ENCODE results near the gene DPT. TPM values are rescaled to one million over a fixed set of nuclear protein-coding genes. Genes with fewer than 3 reads are reported as not detected.

Gene DPT
- total and polyA plus RNA-seq, 2 of the 4 experiments (the other 2 are of a cell fraction): not detected

DNA sequence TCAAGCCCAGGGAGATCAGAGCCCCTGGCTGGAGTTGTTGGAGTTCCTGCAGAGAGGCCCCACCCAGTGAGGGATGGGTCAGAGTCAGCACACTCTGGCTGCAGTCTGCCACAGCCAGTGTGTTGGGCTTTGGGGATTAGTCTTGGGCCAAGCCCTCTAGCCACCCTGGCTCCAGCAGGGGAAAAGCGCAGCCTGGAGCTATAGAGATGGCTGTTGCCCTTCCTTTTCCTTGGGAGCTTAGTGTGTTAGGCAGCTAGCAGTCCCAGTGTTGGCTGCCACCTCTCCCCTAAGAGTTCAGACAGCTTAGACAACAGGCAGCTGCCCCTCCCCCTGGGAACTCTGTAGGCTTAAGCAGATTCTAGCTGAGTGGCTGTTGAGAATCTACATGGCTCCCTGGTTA is 45.1 kb downstream of the DPT start:
- no peak overlapping the region for H3K4me2 ChIP-seq (ENCODE audit: low read depth, low read length)

More for the DNA sequence above, 45.1 kb downstream of the DPT start:
- H2BK15ac ChIP-seq (ENCODE audit: low read depth, low read length): no peak overlapping the region
- ATAC-seq (ENCODE audit: low read depth): no peak
- no TSS peak for BruUV-seq (replicated peaks)
- H3K18ac ChIP-seq (ENCODE audit: low read depth, low read length): no peak overlapping the region
- no peak overlapping the region for H3K14ac ChIP-seq (replicated peaks; ENCODE audit: low read depth, low read length)
- no peak overlapping the region for H4K91ac ChIP-seq (ENCODE audit: insufficient read depth, low read depth, low read length)
- no peak overlapping the region for H3K27ac ChIP-seq (ENCODE audit: insufficient read depth, low read length)
- no peaks in the 10 kb centered on the region for H3K9me1 ChIP-seq (ENCODE audit: insufficient read depth, low read length)
- H4K8ac ChIP-seq (ENCODE audit: low read depth in 2 of 2, low read length in 2 of 2): no peak overlapping the region
- intact Hi-C loops (cut with micrococcal nuclease) (no loop called here), in situ Hi-C loops (cut with MboI; ENCODE audit: low sequenced_read_pairs) (no loop called here), dilution Hi-C loops (cut with HindIII; ENCODE audit: low sequenced_read_pairs, unreplicated experiment) (no loop called here)
- H2BK5ac ChIP-seq (ENCODE audit: low read depth, low read length, poor library complexity, severe bottlenecking): no peak overlapping the region
- H3K56ac ChIP-seq (ENCODE audit: extremely low read depth, insufficient read depth, low read length): no peak overlapping the region
- H3K36me3 ChIP-seq (ENCODE audit: control insufficient read depth, insufficient read depth, low read length): no peaks in the 10 kb centered on the region
- H3K4ac ChIP-seq (ENCODE audit: low read depth, low read length): no peak overlapping the region
- H3K4me3 ChIP-seq (ENCODE audit: insufficient read depth, low read depth, low read length): no peak overlapping the region
- no CpG with 5 or more reads among the region's 1 CpG for WGBS, 2 experiments (ENCODE audit: extremely low coverage in 2 of 2, insufficient read length in 1 of 2)
- no peaks in the 10 kb centered on the region for H4K20me1 ChIP-seq (ENCODE audit: insufficient read depth, low read length)
- TF ChIP-seq RAD21 (IDR thresholded peaks at IDR 0.05; ENCODE audit: low read length): no peak
- no peak for TF ChIP-seq CTCF (conservative IDR thresholded peaks at IDR 0.05; ENCODE audit: low read depth, low read length)
- no peak for TF ChIP-seq FOS (IDR thresholded peaks at IDR 0.05; ENCODE audit: low read depth, low read length)
- TF ChIP-seq NFE2L2 (IDR thresholded peaks at IDR 0.05; ENCODE audit: low read depth, low read length): no peak
- no peak for TF ChIP-seq RCOR1 (IDR thresholded peaks at IDR 0.05; ENCODE audit: insufficient replicate concordance, low read length)
- TF ChIP-seq RFX5 (IDR thresholded peaks at IDR 0.05; ENCODE audit: low read depth, low read length): no peak
- TF ChIP-seq ELK1 (IDR thresholded peaks at IDR 0.05; ENCODE audit: borderline replicate concordance, low read depth, low read length): no peak
- TF ChIP-seq POLR2A (IDR thresholded peaks at IDR 0.05; ENCODE audit: low read depth, low read length): no peak
- TF ChIP-seq CEBPB (IDR thresholded peaks at IDR 0.05; ENCODE audit: low read depth, low read length): no peak
- TF ChIP-seq CHD1 (IDR thresholded peaks at IDR 0.05; ENCODE audit: low read depth, low read length): no peak
- no peak for TF ChIP-seq MAZ (IDR thresholded peaks at IDR 0.05; ENCODE audit: borderline replicate concordance, low read depth, low read length)
- TF ChIP-seq USF2 (IDR thresholded peaks at IDR 0.05; ENCODE audit: low read depth, low read length): no peak
- TF ChIP-seq MXI1 (IDR thresholded peaks at IDR 0.05; ENCODE audit: borderline replicate concordance, low read depth, low read length): no peak
- no peak overlapping the region for H4K5ac ChIP-seq (ENCODE audit: low read depth, low read length)
- no peak overlapping the region for H3K23ac ChIP-seq (ENCODE audit: low read depth, low read length)
- H3K27me3 ChIP-seq (ENCODE audit: control insufficient read depth, insufficient read depth, low read length): no peaks in the 10 kb centered on the region
- H3K9me3 ChIP-seq (ENCODE audit: control insufficient read depth, insufficient read depth, low read length): no peaks in the 10 kb centered on the region
- no peak overlapping the region for H3K9ac ChIP-seq (ENCODE audit: low read depth, low read length)
- H2AK9ac ChIP-seq (replicated peaks; ENCODE audit: low read depth, low read length, poor library complexity): no peak overlapping the region
- no peak overlapping the region for H2AFZ ChIP-seq (replicated peaks; ENCODE audit: low read length, poor library complexity)
- no peak overlapping the region for H2AK5ac ChIP-seq (ENCODE audit: low read depth, low read length)
- ChIA-PET POLR2A (ENCODE audit: unreplicated experiment) (no interaction called here), CTCF (no interaction called here)
- no peak overlapping the region for H2BK20ac ChIP-seq (ENCODE audit: low read depth, low read length)
- H2BK120ac ChIP-seq (ENCODE audit: low read depth, low read length): no peak overlapping the region
- no peaks in the 10 kb centered on the region for H3K79me1 ChIP-seq (ENCODE audit: low read depth in 1 of 2, low read length in 2 of 2)
- H3K4me1 ChIP-seq (ENCODE audit: control insufficient read depth, insufficient read depth, low read length): no peaks in the 10 kb centered on the region
- no peak for DNase-seq
